ENCODE results near the gene CTNNBIP1. TPM values are rescaled to one million over a fixed set of nuclear protein-coding genes. Genes with fewer than 3 reads are reported as not detected.

Gene CTNNBIP1
- total RNA-seq, 3 donors from 2014 or later (not counting 1 experiment from before 2014, with no cell fraction given) = 26.4 to 31.0 (median 29.8) TPM

- H3K4me3 ChIP-seq (ENCODE audit: low read length) = no peak overlapping the region
- H3K27me3 ChIP-seq (ENCODE audit: control insufficient read depth, insufficient read depth, low read length) = no peaks in the 10 kb centered on the region
- H3K9me3 ChIP-seq (ENCODE audit: control insufficient read depth, insufficient read depth, low read length) = no peaks in the 10 kb centered on the region
- no peak overlapping the region for H3K27ac ChIP-seq (ENCODE audit: low read length)
- no peak for DNase-seq
- peaks cover 8% of the 10 kb centered on the region for H3K36me3 ChIP-seq (ENCODE audit: control insufficient read depth, insufficient read depth, low read length)
- WGBS (ENCODE audit: insufficient coverage) = 94% methylated on average over 4 of the region's 4 CpGs
- Mint-ChIP-seq H3K36me3 (no peaks in the 10 kb centered on the region), H3K9me3 (no peaks in the 10 kb centered on the region), H3K4me3 (no peak overlapping the region), H3K27ac (no peak overlapping the region), H3K4me1 (peaks cover 41% of the 10 kb centered on the region in 2 donors), H3K27me3 (ENCODE audit: low read depth in 2 of 2) (no peaks in the 10 kb centered on the region)
- peaks cover 35% of the 10 kb centered on the region for H3K4me1 ChIP-seq (ENCODE audit: control insufficient read depth, insufficient read depth, low read length)
- intact Hi-C loops (cut with micrococcal nuclease) = no loop called here
- ATAC-seq = no peak
- TF ChIP-seq, protein P1, sequence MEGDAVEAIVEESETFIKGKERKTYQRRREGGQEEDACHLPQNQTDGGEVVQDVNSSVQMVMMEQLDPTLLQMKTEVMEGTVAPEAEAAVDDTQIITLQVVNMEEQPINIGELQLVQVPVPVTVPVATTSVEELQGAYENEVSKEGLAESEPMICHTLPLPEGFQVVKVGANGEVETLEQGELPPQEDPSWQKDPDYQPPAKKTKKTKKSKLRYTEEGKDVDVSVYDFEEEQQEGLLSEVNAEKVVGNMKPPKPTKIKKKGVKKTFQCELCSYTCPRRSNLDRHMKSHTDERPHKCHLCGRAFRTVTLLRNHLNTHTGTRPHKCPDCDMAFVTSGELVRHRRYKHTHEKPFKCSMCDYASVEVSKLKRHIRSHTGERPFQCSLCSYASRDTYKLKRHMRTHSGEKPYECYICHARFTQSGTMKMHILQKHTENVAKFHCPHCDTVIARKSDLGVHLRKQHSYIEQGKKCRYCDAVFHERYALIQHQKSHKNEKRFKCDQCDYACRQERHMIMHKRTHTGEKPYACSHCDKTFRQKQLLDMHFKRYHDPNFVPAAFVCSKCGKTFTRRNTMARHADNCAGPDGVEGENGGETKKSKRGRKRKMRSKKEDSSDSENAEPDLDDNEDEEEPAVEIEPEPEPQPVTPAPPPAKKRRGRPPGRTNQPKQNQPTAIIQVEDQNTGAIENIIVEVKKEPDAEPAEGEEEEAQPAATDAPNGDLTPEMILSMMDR (IDR thresholded peaks at IDR 0.05) = no peak
These were observed 23.0 kb downstream of the CTNNBIP1 start for GRCh38 chr1:9887070-9887469.

GRCh38 chr1:9886092-9886742 lies 23.9 kb downstream of the CTNNBIP1 start:
- H3K4me1 ChIP-seq (ENCODE audit: control insufficient read depth, insufficient read depth, low read length) = peaks cover 43% of the 10 kb centered on the region
- intact Hi-C loops (cut with micrococcal nuclease) = no loop called here
- no peak overlapping the region for H3K27ac ChIP-seq (ENCODE audit: low read length)
- H3K27me3 ChIP-seq (ENCODE audit: control insufficient read depth, insufficient read depth, low read length) = no peaks in the 10 kb centered on the region
- Mint-ChIP-seq H3K27me3 (ENCODE audit: low read depth in 2 of 2) (no peaks in the 10 kb centered on the region), H3K4me3 (no peak overlapping the region), H3K9me3 (no peaks in the 10 kb centered on the region), H3K4me1 (peaks cover 49 to 50% of the 10 kb centered on the region in 2 donors), H3K27ac (no peak overlapping the region), H3K36me3 (no peaks in the 10 kb centered on the region)
- TF ChIP-seq, protein P1 (IDR thresholded peaks at IDR 0.05) = no peak
- no peak for ATAC-seq
- H3K4me3 ChIP-seq (ENCODE audit: low read length) = no peak overlapping the region
- H3K9me3 ChIP-seq (ENCODE audit: control insufficient read depth, insufficient read depth, low read length) = no peaks in the 10 kb centered on the region
- no peak for DNase-seq
- 95% methylated on average over 17 of the region's 17 CpGs for WGBS (ENCODE audit: insufficient coverage)
- peaks cover 8% of the 10 kb centered on the region for H3K36me3 ChIP-seq (ENCODE audit: control insufficient read depth, insufficient read depth, low read length)

DNA sequence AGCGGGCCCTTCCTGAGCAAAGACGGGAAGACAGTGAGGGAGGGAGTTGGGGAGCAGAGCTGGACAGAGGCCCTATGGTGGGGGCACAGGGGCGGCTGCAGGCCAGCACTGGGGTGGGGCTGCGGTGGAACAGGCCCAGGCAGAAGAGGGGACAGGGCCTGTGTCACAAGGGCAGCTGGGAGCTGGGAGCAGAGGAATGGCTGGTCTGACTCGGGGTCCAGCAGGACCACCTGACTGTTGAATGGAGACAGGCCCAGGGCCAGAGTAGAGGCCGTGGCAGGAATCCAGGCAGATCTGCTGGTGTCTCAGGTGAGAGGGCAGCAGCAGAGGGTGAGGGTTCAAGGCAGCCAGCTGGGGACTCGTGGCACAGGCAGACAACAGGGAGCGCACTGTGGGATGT lies 25.3 kb downstream of the CTNNBIP1 start:
- H3K9me3 ChIP-seq (ENCODE audit: control insufficient read depth, insufficient read depth, low read length) = no peaks in the 10 kb centered on the region
- Mint-ChIP-seq H3K27me3 (ENCODE audit: low read depth in 2 of 2) (no peaks in the 10 kb centered on the region), H3K4me1 (peaks cover 52 to 54% of the 10 kb centered on the region in 2 donors), H3K4me3 (no peak overlapping the region), H3K36me3 (no peaks in the 10 kb centered on the region), H3K27ac (peak overlapping the region; percentile 81 to 90), H3K9me3 (no peaks in the 10 kb centered on the region)
- TF ChIP-seq, protein P1 (IDR thresholded peaks at IDR 0.05) = no peak
- DNase-seq (no peak), ATAC-seq (no peak)
- WGBS (ENCODE audit: insufficient coverage) = 93% methylated on average over 8 of the region's 8 CpGs
- peaks cover 52% of the 10 kb centered on the region for H3K4me1 ChIP-seq (ENCODE audit: control insufficient read depth, insufficient read depth, low read length)
- H3K27ac ChIP-seq (ENCODE audit: low read length) = no peak overlapping the region
- intact Hi-C loops (cut with micrococcal nuclease) = no loop called here
- H3K36me3 ChIP-seq (ENCODE audit: control insufficient read depth, insufficient read depth, low read length) = peaks cover 4% of the 10 kb centered on the region
- H3K4me3 ChIP-seq (ENCODE audit: low read length) = no peak overlapping the region
- H3K27me3 ChIP-seq (ENCODE audit: control insufficient read depth, insufficient read depth, low read length) = no peaks in the 10 kb centered on the region
